ENCODE results near the gene APCS. TPM values are rescaled to one million over a fixed set of nuclear protein-coding genes. Genes with fewer than 3 reads are reported as not detected.

APCS gene
- total and polyA plus RNA-seq, 2 of the 8 experiments (the other 6 are each of a cell fraction or from before 2014, with no cell fraction given): not detected

- TF ChIP-seq SAP30 (IDR thresholded peaks at IDR 0.05; ENCODE audit: insufficient read depth, insufficient replicate concordance, low read length) (no peak), ZNF274 (IDR thresholded peaks at IDR 0.05; ENCODE audit: borderline replicate concordance, extremely low read depth, low read length) (no peak), EZH2 (IDR thresholded peaks at IDR 0.05; ENCODE audit: low read depth, low read length, severe bottlenecking) (no peak), CHD1 (IDR thresholded peaks at IDR 0.05; ENCODE audit: low read depth, low read length) (no peak), PHF8 (conservative IDR thresholded peaks at IDR 0.05; ENCODE audit: low read depth, low read length) (no peak), TAF7 (optimal IDR thresholded peaks at IDR 0.05; ENCODE audit: borderline replicate concordance, low read depth, low read length) (no peak)
Measured at GRCh38 chr1:159548126-159548525, 39.5 kb upstream of the APCS start (continued).

Measured in H1 (cell line).